Limb (tissue), 2 donors: ENCODE measurements around the gene PSMC4.
"Not testable (repeated sequence)": the region's sequence is repeated elsewhere in the genome, so short reads cannot be mapped to it uniquely, and the experiment has no call there.

Source experiments
- DNase-seq, 2 donors: peaks; one replicate each; pipeline ENCODE4 v3.0.0-alpha.2; 2016; ENCODE audit errors: extremely low spot score in 2 of 2

Gene PSMC4

DNA sequence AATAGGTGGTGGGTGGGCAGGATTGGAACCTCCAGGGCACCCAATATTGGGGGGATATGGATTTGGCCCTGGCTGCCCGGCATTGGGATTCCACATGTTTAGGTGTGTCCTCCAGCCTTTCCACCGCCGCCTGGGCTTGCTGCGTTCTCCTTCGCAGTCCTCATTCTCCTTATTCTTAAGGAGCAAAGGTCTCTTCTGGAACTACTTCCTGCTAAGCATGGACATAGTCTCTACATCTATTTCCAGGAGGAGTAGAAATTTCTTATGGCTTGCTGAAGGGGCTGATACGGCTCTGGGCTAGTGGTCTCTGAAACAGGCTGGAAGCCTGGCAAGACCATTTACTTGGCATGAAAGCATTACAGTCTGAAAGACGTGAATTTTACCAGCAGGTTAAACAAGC, 27.4 kb upstream of the PSMC4 start:
- DNase-seq, result no peak

- DNase-seq, result no peak
Measured at GRCh38 chr19:39946532-39946931, 24.4 kb upstream of the PSMC4 start.

DNA sequence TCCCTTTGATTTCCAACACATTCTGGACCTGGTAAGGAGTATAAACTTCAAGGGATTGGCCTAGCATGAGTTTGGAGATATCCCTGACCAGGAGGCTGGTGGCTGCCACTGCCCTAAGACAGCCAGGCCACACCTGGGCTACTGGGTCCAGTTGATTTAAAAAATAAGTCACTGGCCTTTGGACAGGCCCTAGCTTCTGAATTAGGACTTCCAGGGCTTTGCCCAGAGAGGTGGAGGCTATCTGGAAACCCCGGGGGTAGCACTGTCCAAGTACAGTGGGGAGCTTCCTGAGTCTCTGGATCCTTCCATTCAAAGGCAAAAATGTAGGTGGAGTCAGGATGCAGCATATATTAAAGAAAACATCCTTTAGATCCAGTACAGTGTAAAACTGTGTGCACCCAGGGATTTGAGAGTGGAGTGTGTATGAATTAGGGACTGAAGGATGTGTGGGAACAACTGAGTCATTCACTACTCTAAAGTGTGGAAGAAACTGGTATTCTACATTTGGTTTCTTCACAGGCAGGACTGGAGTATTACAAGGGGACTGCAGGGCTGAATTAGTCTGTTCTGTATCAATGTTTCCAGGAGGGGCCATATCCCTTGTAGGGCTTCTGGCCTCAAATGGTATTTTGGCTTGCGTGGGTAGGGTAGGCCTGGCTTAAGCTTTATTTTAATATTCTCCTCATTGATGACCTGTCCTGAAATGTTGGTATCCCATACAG, 21.8 kb upstream of the PSMC4 start:
- DNase-seq, result no peak

DNA sequence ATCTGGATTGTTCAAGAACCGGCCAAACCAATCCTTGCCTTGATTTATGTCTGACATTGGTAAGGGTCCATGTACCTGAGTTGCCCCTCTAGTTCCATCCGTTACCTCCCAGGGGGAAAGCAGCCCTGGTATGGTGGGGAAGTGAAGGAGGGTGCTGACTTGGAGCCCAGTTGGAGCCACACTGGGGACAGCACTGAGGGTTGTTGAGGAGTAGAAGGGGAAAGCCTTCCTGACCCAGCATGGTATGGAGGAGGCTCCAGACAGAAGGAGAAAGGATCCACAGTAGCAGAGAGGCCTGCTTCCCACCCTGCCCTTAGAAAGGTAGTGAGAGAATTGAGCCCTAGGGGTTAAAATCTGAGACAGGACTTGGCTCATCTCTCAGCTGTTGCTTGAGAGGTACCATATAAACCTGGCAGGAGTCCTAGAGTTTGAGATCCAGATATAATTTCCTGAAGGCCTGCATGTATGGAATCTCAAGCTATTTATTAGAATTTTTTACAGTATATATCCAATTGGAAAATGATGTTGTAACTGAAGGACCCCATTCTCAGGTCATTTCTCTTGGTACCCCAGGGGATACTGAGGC, 19.8 kb upstream of the PSMC4 start:
- DNase-seq, result no peak

- DNase-seq, result no peak
Measured at GRCh38 chr19:39951686-39952085, 19.3 kb upstream of the PSMC4 start.

- DNase-seq, result no peak
Measured at GRCh38 chr19:39953915-39954314, 17.1 kb upstream of the PSMC4 start.

DNA sequence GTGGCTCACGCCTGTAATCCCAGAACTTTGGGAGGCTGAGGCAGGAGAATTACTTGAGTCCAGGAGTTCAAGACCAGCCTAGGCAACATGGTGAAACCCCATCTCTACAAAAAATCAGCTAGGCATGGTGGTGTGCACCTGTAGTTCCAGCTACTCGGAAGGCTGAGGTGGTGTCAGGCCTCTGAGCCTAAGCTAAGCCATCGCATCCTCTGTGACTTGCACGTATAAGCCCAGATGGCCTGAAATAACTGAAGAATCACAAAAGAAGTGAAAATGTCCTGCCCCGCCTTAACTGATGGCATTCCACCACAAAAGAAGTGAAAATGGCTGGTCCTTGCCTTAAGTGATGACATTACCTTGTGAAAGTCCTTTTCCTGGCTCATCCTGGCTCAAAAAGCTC, 13.1 kb upstream of the PSMC4 start:
- not testable (repeated sequence) for DNase-seq

- not testable (repeated sequence) for DNase-seq
Measured at GRCh38 chr19:39958942-39959341, 12.0 kb upstream of the PSMC4 start.

DNA sequence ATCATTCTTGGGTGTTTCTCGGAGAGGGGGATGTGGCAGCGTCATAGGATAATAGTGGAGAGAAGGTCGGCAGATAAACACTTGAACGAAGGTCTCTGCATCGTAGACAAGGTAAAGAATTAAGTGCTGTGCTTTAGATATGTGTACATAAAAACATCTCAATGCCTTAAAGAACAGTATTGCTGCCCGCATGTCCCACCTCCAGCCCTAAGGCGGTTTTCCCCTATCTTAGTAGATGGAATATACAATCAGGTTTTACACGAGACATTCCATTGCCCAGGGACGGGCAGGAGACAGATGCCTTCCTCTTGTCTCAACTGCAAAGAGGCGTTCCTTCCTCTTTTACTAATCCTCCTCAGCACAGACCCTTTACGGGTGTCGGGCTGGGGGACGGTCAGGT, 11.6 kb upstream of the PSMC4 start:
- not testable (repeated sequence) for DNase-seq

- DNase-seq, result no peak
Measured at GRCh38 chr19:39963898-39964297, 7.1 kb upstream of the PSMC4 start.

DNA sequence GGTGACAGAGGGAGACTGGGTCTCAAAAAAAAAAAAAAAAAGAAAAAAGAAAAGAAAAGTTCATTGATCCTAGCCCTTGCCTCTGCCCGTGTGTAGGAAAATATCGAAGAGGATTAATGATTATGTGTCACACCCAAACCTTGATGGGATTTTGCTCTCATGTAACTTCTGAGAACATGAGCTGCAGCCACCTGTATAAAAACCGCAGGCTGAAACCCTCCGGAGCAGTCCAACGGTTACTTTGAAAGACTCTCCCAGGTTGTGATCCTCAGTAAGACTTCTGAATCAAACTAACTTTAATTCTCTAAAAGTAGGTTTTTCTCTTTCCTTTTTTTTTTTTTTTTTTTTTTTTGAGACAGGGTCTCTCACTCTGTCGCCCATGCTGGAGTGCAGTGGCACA, 4.3 kb upstream of the PSMC4 start:
- no peak for DNase-seq

DNA sequence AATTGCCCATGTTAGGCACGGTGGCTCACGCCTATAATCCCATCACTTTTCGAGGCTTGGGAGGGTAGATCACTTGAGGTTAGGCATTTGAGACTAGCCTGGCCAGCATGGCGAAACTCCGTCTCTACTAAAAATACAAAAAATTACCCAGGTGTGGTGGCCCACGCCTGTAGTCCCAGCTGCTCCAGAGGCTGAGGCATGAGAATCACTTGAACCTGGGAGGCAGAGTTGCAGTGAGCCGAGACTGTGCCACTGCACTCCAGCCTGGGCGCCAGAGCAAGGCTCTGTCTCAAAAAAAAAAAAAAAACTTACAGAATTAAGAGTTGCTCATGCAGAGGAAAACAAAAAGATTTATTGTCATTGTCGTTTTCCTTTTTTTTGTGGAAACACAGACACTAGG, 3.4 kb upstream of the PSMC4 start:
- DNase-seq, result no peak

DNA sequence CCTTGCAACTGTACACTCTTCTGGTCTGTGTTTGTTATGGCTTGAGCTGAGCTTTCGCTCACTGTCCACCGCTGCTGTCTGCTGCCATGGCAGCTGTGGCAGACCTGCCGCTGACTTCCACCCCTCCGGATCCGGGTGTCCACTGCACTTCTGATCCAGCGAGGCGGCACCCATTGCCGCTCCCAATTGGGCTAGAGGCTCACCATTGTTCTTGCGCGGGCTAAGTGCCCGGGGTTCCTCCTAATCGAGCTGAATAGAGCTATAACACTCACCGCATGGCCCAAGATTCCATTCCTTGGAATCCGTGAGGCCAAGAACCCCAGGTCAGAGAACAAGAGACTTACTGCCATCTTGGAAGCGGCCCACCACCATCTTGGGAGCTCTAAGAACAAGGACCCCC, 2.2 kb upstream of the PSMC4 start:
- DNase-seq, result no peak

- DNase-seq, result no peak
Measured at GRCh38 chr19:39969266-39969665, 1.7 kb upstream of the PSMC4 start.

DNA sequence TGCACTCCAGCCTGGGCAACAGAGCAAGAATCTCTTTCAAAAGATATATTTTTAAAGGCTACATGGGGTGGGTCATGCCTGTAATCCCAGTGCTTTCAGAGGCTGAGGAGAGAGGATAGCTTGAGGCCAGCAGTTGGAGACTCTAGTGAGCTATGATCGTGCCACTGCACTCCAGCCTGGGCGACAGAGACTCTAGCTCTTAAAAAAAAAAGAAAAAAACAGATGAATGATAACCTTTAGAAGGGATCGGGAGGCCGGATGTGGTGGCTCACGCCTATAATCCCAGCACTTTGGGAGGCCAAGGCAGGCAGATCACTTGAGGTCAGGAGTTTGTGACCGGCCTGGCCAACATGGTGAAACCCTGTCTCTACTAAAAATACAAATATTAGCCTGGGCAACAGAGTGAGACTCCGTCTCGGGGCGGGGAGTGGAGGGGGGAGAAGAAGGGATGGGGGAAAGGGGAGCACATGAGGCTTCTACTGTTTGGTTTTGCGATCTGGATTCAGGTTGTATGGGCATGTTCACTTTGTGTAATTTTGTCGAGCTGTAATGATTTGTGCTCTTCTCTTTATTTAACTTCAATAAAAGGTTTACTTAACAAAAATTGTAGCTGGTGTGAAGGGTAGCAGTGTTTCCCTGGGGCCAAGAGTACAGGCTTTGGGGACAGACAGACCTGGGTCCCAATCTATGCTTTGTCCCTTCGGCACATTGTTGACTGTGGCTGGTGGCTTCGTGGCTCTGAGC, 1.1 kb upstream of the PSMC4 start:
- DNase-seq, result no peak

GRCh38 chr19:39970425-39970674, 615 bp upstream of the PSMC4 start:
- no peak for DNase-seq

- DNase-seq, result no peak
Measured at GRCh38 chr19:39971380-39972035, 543 bp downstream of the PSMC4 start.

- DNase-seq, result no peak
Measured at GRCh38 chr19:39974377-39975155, 3.6 kb downstream of the PSMC4 start.

- DNase-seq, result no peak
Measured at GRCh38 chr19:39982883-39983282, 11.9 kb downstream of the PSMC4 start.

DNA sequence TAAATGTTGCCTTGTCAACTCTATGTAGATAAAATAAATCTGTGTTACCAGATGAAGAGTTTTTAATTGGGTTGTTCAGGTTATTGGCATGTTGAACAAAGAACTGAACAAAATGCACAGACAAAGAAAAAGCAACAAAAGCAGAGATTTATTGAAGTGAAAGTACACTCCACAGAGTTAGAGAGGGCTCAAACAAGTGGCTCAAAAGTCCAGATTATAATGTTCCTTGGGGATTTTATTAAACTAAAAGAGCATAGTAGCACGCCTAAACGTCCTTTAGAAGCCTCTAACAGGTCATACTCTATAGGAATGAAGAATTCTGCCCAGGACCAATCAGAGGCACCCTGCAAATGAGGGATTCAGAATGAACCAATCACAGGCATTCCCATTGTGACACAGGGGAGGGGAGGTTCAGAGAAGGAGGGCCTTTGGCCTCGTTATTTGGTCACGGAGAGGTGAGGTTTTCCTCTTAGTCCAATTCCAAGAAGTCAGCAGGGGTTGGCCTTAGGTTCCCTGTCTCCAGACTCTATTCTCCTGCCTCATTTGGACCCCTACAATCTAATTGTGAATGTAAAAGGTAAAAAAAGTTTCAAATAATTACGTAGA, 12.8 kb downstream of the PSMC4 start:
- no peak for DNase-seq

DNA sequence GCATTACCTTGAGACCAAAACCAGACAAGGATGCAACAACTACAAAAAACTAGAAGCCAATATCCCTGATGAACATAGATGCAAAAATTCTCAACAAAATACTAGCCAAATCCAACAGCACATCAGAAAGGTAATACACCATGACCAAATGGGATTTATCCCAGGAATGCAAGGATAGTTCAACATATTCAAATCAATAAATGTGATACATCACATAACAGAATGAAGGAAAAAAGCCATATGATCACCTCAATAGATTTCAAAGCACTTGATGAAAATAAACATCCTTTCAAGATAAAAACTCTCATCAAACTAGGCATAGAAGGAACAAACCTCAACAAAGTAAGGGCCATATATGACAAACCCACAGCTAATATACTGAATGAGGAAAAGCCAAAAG, 15.7 kb downstream of the PSMC4 start:
- no peak for DNase-seq
